MM.1S (cell line): ENCODE results near the gene SCLY.

ENCODE experiments used
- CTCF ChIP-seq: fragments of 300-600 bp; sonication (generic); IDR thresholded peaks from 2 replicates; pipeline ENCODE4 v1.5.1; 2016; ENCODE audit warnings: antibody characterized with exemption, low read length, mixed read lengths
- EZH2 ChIP-seq: fragments of 300-600 bp; sonication (generic); optimal IDR thresholded peaks from 2 replicates; pipeline ENCODE3; 2017; ENCODE audit warnings: low read depth, mild to moderate bottlenecking, antibody characterized with exemption, low read length, mixed read lengths
- EZH2phosphoT487 ChIP-seq: fragments of 300-600 bp; sonication (generic); IDR thresholded peaks from 2 replicates; pipeline ENCODE4 v1.6.1; 2018; ENCODE audit warnings: antibody characterized with exemption, low read length

- TF ChIP-seq CTCF (no peak), EZH2phosphoT487 (no peak), EZH2 (no peak)
These were observed 42.8 kb downstream of the SCLY start for GRCh38 chr2:238103465-238104225.
